Panc1 (cell line): ENCODE results near the gene CCDC177. TPM values are rescaled to one million over a fixed set of nuclear protein-coding genes. Genes with fewer than 3 reads are reported as not detected.

Experiments used
- ATAC-seq: fragments of 200-7000 bp; cut with Tn5 transposase; 2 replicates; pipeline ENCODE4 v1.9.1; 2020; ENCODE audit warnings: mild to moderate bottlenecking, moderate library complexity
- BruUV-seq: library from RNA; stranded (reverse); fragments of 400-500 nt; replicated peaks from 2 replicates; lab custom pipeline; 2021; lab: Mats Ljungman, UMichigan
- CTCF ChIA-PET: fragments of 300-600 bp; sonication (Branson Sonifier 250); formaldehyde crosslinking; loops from one replicate; lab custom pipeline; 2022; ENCODE audit warnings: antibody characterized with exemption; lab: Charles Lee
- POLR2A ChIA-PET: fragments of 300-600 bp; sonication (Branson Sonifier 250); formaldehyde crosslinking; loops from one replicate; lab custom pipeline; 2022; ENCODE audit warnings: antibody characterized with exemption; lab: Charles Lee
- DNase-seq: peaks from one replicate; pipeline ENCODE4 v3.0.0-alpha.2; 2010; ENCODE audit warnings: low read depth, low spot score
- H3K27ac ChIP-seq: 2 replicates; pipeline ENCODE4 v1.5.1; 2011; ENCODE audit warnings: mild to moderate bottlenecking, low read length, inconsistent platforms
- H3K27me3 ChIP-seq: fragments of 200-500 bp; sonication (Bioruptor generic); 2 replicates; pipeline ENCODE4 v1.6.0; 2014; ENCODE audit warnings: low read length, inconsistent platforms; ENCODE audit not compliant: control insufficient read depth, insufficient read depth
- H3K36me3 ChIP-seq: fragments of 200-500 bp; sonication (Bioruptor generic); 2 replicates; pipeline ENCODE4 v1.5.1; 2014; ENCODE audit warnings: inconsistent platforms, mild to moderate bottlenecking, low read length, moderate library complexity; ENCODE audit not compliant: control insufficient read depth, insufficient read depth
- H3K4me1 ChIP-seq: 2 replicates; pipeline ENCODE4 v1.5.1; 2011; ENCODE audit warnings: inconsistent platforms, mild to moderate bottlenecking, low read length, moderate library complexity; ENCODE audit not compliant: control insufficient read depth, insufficient read depth
- H3K4me3 ChIP-seq, 2 experiments: 2 replicates each; pipeline ENCODE4 v1.5.1; 2011 to 2012; ENCODE audit warnings: low read depth in 2 of 2, low read length in 2 of 2, mild to moderate bottlenecking in 2 of 2, inconsistent platforms in 1 of 2, moderate library complexity in 1 of 2
- H3K9me3 ChIP-seq: fragments of 200-500 bp; sonication (Bioruptor generic); 2 replicates; pipeline ENCODE4 v1.5.1; 2014; ENCODE audit warnings: low read depth, mild to moderate bottlenecking, inconsistent platforms, low read length, moderate library complexity; ENCODE audit not compliant: control insufficient read depth, insufficient read depth
- CTCF ChIP-seq: fragments of 450-650 bp; IDR thresholded peaks from 2 replicates; pipeline ENCODE4 v1.5.1; 2017; ENCODE audit warnings: mild to moderate bottlenecking
- POLR2AphosphoS5 ChIP-seq: IDR thresholded peaks from 2 replicates; pipeline ENCODE4 v1.6.1; 2012; ENCODE audit warnings: mild to moderate bottlenecking, low read depth, low read length, moderate library complexity
- REST ChIP-seq, 2 experiments: IDR thresholded peaks; 2 replicates each; pipeline ENCODE4 v1.6.1; 2011 to 2012; ENCODE audit warnings: low read depth in 2 of 2, control low read depth in 1 of 2, low read length in 1 of 2, mild to moderate bottlenecking in 1 of 2, moderate library complexity in 1 of 2; ENCODE audit not compliant: insufficient read depth in 1 of 2
- SIN3A ChIP-seq: IDR thresholded peaks from 2 replicates; pipeline ENCODE4 v1.6.1; 2012; ENCODE audit warnings: low read depth, mild to moderate bottlenecking, low read length, moderate library complexity, borderline replicate concordance; ENCODE audit not compliant: insufficient read depth
- TCF7L2 ChIP-seq: IDR thresholded peaks from 2 replicates; pipeline ENCODE4 v1.6.1; 2011; ENCODE audit warnings: mild to moderate bottlenecking, low read depth, low read length, inconsistent platforms
- in situ Hi-C: cut with HindIII; loops from 2 replicates; pipeline ENCODE4 v1.10.0; 2016; ENCODE audit warnings: low sequenced_read_pairs, low pct_unique_long_range_greater_than_20kb
- intact Hi-C: fragments of 100-400 bp; cut with micrococcal nuclease; formaldehyde crosslinking; loops from one replicate; pipeline ENCODE4 v1.10.0; 2022; ENCODE audit not compliant: unreplicated experiment
- total RNA-seq: library from RNA; stranded (reverse); gene quantifications from one replicate; pipeline ENCODE4 v1.2.1, GENCODE V29; 2021; ENCODE audit not compliant: unreplicated experiment

Gene CCDC177
- total RNA-seq, 1 experiment from 2014 or later: not detected

GRCh38 chr14:69540654-69541335, 33.9 kb downstream of the CCDC177 start:
- Histone ChIP-seq H3K36me3 (no peaks in the 10 kb centered on the region), H3K4me3 (no peak overlapping the region), H3K27ac (no peak overlapping the region), H3K27me3 (no peaks in the 10 kb centered on the region; the same call in 1 of the 2 replicates), H3K4me1 (no peaks in the 10 kb centered on the region), H3K9me3 (no peaks in the 10 kb centered on the region)
- BruUV-seq: no TSS peak
- ChIA-PET POLR2A (no interaction called here), CTCF (no interaction called here)
- no peak for ATAC-seq
- DNase-seq: no peak
- no peak for TF ChIP-seq REST (IDR thresholded peaks at IDR 0.05; ENCODE audit: insufficient read depth in 1 of 2, low read depth in 2 of 2, low read length in 1 of 2)
- TF ChIP-seq POLR2AphosphoS5: no peak
- no peak for TF ChIP-seq CTCF
- TF ChIP-seq SIN3A: no peak
- TF ChIP-seq TCF7L2: no peak
- intact Hi-C loops (no loop called here), in situ Hi-C loops (no loop called here)

GRCh38 chr14:69539631-69540410, 34.9 kb downstream of the CCDC177 start:
- BruUV-seq: no TSS peak

More at GRCh38 chr14:69539631-69540410, 34.9 kb downstream of the CCDC177 start:
- no peak for TF ChIP-seq REST (IDR thresholded peaks at IDR 0.05; ENCODE audit: insufficient read depth in 1 of 2, low read depth in 2 of 2, low read length in 1 of 2)
- TF ChIP-seq SIN3A: no peak
- no peak for TF ChIP-seq CTCF
- no peak for TF ChIP-seq TCF7L2
- TF ChIP-seq POLR2AphosphoS5: no peak
- H3K27me3 ChIP-seq: no peaks in the 10 kb centered on the region; the same call in 1 of the 2 replicates
- H3K36me3 ChIP-seq: no peaks in the 10 kb centered on the region
- no peaks in the 10 kb centered on the region for H3K9me3 ChIP-seq
- ATAC-seq (no peak), DNase-seq (no peak)
- in situ Hi-C loops (no loop called here), intact Hi-C loops (loop anchor here (5.0 kb wide), 1 partner anchor 32 kb away; the partner anchor contains the start of gene CCDC177)
- H3K4me3 ChIP-seq: no peak overlapping the region
- CTCF ChIA-PET: no interaction called here
- H3K4me1 ChIP-seq: no peaks in the 10 kb centered on the region
- H3K27ac ChIP-seq: no peak overlapping the region
- POLR2A ChIA-PET: no interaction called here
